H1 (cell line): ENCODE measurements around the gene IGF1. TPM values are rescaled to one million over a fixed set of nuclear protein-coding genes. Genes with fewer than 3 reads are reported as not detected.

Experiments
- CTCF ChIA-PET: fragments of 300-600 bp; sonication (Branson Sonifier 250); formaldehyde crosslinking; loops from one replicate; lab custom pipeline; 2021; ENCODE audit not compliant: partially characterized antibody; lab: Charles Lee
- POLR2A ChIA-PET: fragments of 300-600 bp; sonication (Branson Sonifier 250); formaldehyde crosslinking; loops from one replicate; lab custom pipeline; 2021; ENCODE audit warnings: inconsistent platforms; ENCODE audit not compliant: partially characterized antibody; lab: Charles Lee
- DNase-seq, 2 experiments: peaks; one replicate each; pipeline versions ENCODE4 v3.0.0 to v3.0.0-alpha.2; 2010 to 2022; ENCODE audit warnings: low spot score in 2 of 2, low read depth in 1 of 2, mixed read lengths in 1 of 2
- FAIRE-seq: peaks from 2 replicates; lab custom pipeline; 2011; peaks lifted over from hg19 to GRCh38; lab: Jason Lieb, UNC
- H2AFZ ChIP-seq: 2 replicates; pipeline ENCODE4 v1.8.1; 2012; ENCODE audit warnings: low read length, inconsistent platforms
- H2AK5ac ChIP-seq: 2 replicates; pipeline ENCODE4 v1.6.1; 2013; ENCODE audit warnings: low read depth, low read length
- H2BK120ac ChIP-seq: replicated peaks from 2 replicates; pipeline ENCODE3; 2013; ENCODE audit warnings: low read depth, low read length, inconsistent platforms
- H2BK12ac ChIP-seq: 2 replicates; pipeline ENCODE4 v1.6.1; 2013; ENCODE audit warnings: low read depth, low read length
- H2BK15ac ChIP-seq: 2 replicates; pipeline ENCODE4 v1.6.1; 2013; ENCODE audit warnings: low read length
- H2BK20ac ChIP-seq: 2 replicates; pipeline ENCODE4 v1.6.1; 2013; ENCODE audit warnings: low read length
- H2BK5ac ChIP-seq: 2 replicates; pipeline ENCODE4 v1.6.1; 2013; ENCODE audit warnings: low read depth, low read length
- H3K14ac ChIP-seq: 2 replicates; pipeline ENCODE4 v1.6.1; 2013; ENCODE audit warnings: inconsistent platforms; ENCODE audit not compliant: insufficient read length
- H3K18ac ChIP-seq: 2 replicates; pipeline ENCODE4 v1.6.1; 2013; ENCODE audit warnings: low read length; ENCODE audit errors: extremely low read depth
- H3K23ac ChIP-seq: 2 replicates; pipeline ENCODE4 v1.6.1; 2013; ENCODE audit warnings: inconsistent platforms; ENCODE audit not compliant: insufficient read length
- H3K23me2 ChIP-seq: 2 replicates; pipeline ENCODE4 v1.6.1; 2013; ENCODE audit warnings: low read depth, low read length
- H3K27ac ChIP-seq: 2 replicates; pipeline ENCODE4 v1.6.1; 2011; ENCODE audit warnings: low read depth, low read length, inconsistent platforms
- H3K27me3 ChIP-seq, 4 experiments: replicated peaks in 1 of 4; 1 replicate in 1 of 4; 2 replicates in 3 of 4; pipeline versions ENCODE4 v1.6.1 to v1.8.1; 2011 to 2013; ENCODE audit warnings: low read length in 3 of 4, mild to moderate bottlenecking in 3 of 4, inconsistent platforms in 2 of 4, mixed read lengths in 2 of 4, moderate library complexity in 1 of 4; ENCODE audit not compliant: control insufficient read depth in 3 of 4, insufficient read depth in 3 of 4; ENCODE audit errors: extremely low read depth in 1 of 4
- H3K36me3 ChIP-seq, 4 experiments: 2 replicates each; pipeline versions ENCODE4 v1.6.1 to v1.8.1; 2011 to 2013; ENCODE audit warnings: mild to moderate bottlenecking in 4 of 4, low read length in 3 of 4, moderate library complexity in 2 of 4, control low read depth in 1 of 4, inconsistent platforms in 1 of 4; ENCODE audit not compliant: insufficient read depth in 4 of 4, control insufficient read depth in 2 of 4
- H3K4ac ChIP-seq: replicated peaks from 2 replicates; pipeline ENCODE3; 2013; ENCODE audit warnings: low read length, low read depth, mixed read lengths, inconsistent platforms; ENCODE audit not compliant: insufficient read length
- H3K4me1 ChIP-seq, 4 experiments: replicated peaks in 1 of 4; 1 replicate in 1 of 4; 2 replicates in 3 of 4; pipeline versions ENCODE4 v1.6.1 to v1.8.1; 2011 to 2013; ENCODE audit warnings: low read length in 3 of 4, inconsistent platforms in 2 of 4, mixed read lengths in 1 of 4; ENCODE audit not compliant: insufficient read depth in 4 of 4, control insufficient read depth in 3 of 4
- H3K4me2 ChIP-seq, 2 experiments: 2 replicates each; pipeline versions ENCODE4 v1.6.1 to v1.8.1; 2011 to 2013; ENCODE audit warnings: low read depth in 2 of 2, low read length in 2 of 2, control low read depth in 1 of 2, inconsistent platforms in 1 of 2, mild to moderate bottlenecking in 1 of 2; ENCODE audit not compliant: insufficient read depth in 1 of 2
- H3K4me3 ChIP-seq, 4 experiments: fragments of 200-600, 300-600 bp in 1 of 4; sonication (generic), shearing (Covaris generic), sonication (Bioruptor Twin) in 1 of 4; 2 replicates each; pipeline versions ENCODE4 v1.5.1 to v1.8.1; 2011 to 2016; ENCODE audit warnings: low read length in 4 of 4, low read depth in 3 of 4, control low read depth in 2 of 4, inconsistent platforms in 2 of 4, mild to moderate bottlenecking in 2 of 4, mixed read lengths in 1 of 4, moderate library complexity in 1 of 4; ENCODE audit not compliant: insufficient read depth in 2 of 4; ENCODE audit errors: extremely low read depth in 1 of 4
- H3K56ac ChIP-seq: replicated peaks from 2 replicates; pipeline ENCODE3; 2013; ENCODE audit warnings: low read depth, mild to moderate bottlenecking, mixed read lengths, low read length, inconsistent platforms; ENCODE audit not compliant: insufficient read length
- H3K79me1 ChIP-seq: 2 replicates; pipeline ENCODE4 v1.6.1; 2013; ENCODE audit warnings: low read depth, low read length, control low read depth
- H3K79me2 ChIP-seq, 2 experiments: 2 replicates each; pipeline versions ENCODE4 v1.6.1 to v1.8.1; 2012 to 2013; ENCODE audit warnings: low read length in 2 of 2, mild to moderate bottlenecking in 2 of 2, inconsistent platforms in 1 of 2; ENCODE audit not compliant: insufficient read depth in 2 of 2, control insufficient read depth in 1 of 2
- H3K9ac ChIP-seq, 4 experiments: replicated peaks in 1 of 4; 1 replicate in 1 of 4; 2 replicates in 3 of 4; pipeline versions ENCODE4 v1.6.1 to v1.8.1; 2011 to 2013; ENCODE audit warnings: low read depth in 3 of 4, low read length in 3 of 4, control low read depth in 2 of 4, mild to moderate bottlenecking in 2 of 4, moderate library complexity in 2 of 4, inconsistent platforms in 1 of 4; ENCODE audit errors: extremely low read depth in 1 of 4
- H3K9me3 ChIP-seq, 2 experiments: 2 replicates each; pipeline versions ENCODE4 v1.6.1 to v1.8.1; 2012 to 2013; ENCODE audit warnings: mild to moderate bottlenecking in 2 of 2, moderate library complexity in 2 of 2, control low read depth in 1 of 2, inconsistent platforms in 1 of 2, low read depth in 1 of 2, low read length in 1 of 2, mixed read lengths in 1 of 2; ENCODE audit not compliant: insufficient read depth in 2 of 2
- H4K20me1 ChIP-seq, 2 experiments: replicated peaks in 1 of 2; 2 replicates each; pipeline versions ENCODE3 to v1.8.1; 2011 to 2013; ENCODE audit warnings: inconsistent platforms in 2 of 2, low read length in 2 of 2, mild to moderate bottlenecking in 1 of 2; ENCODE audit not compliant: insufficient read depth in 2 of 2, control insufficient read depth in 1 of 2
- H4K5ac ChIP-seq: 2 replicates; pipeline ENCODE4 v1.6.1; 2013; ENCODE audit warnings: low read length, low read depth, mixed read lengths, inconsistent platforms; ENCODE audit not compliant: insufficient read length
- H4K8ac ChIP-seq: 2 replicates; pipeline ENCODE4 v1.8.0; 2013; ENCODE audit warnings: mild to moderate bottlenecking, moderate library complexity, low read length, inconsistent platforms; ENCODE audit not compliant: insufficient read depth; ENCODE audit errors: extremely low read depth
- H4K91ac ChIP-seq: replicated peaks from 2 replicates; pipeline ENCODE3; 2013; ENCODE audit warnings: low read length, mixed read lengths, inconsistent platforms; ENCODE audit not compliant: insufficient read length
- BCL11A ChIP-seq, 2 experiments: IDR thresholded peaks; one replicate each; pipeline ENCODE4 v1.6.1; 2011; ENCODE audit warnings: low read depth in 2 of 2, low read length in 2 of 2, mild to moderate bottlenecking in 2 of 2
- BRCA1 ChIP-seq: IDR thresholded peaks from 2 replicates; pipeline ENCODE4 v1.6.1; 2012; ENCODE audit warnings: low read depth, low read length, improper control_type of control experiment
- CEBPB ChIP-seq: IDR thresholded peaks from 2 replicates; pipeline ENCODE4 v1.6.1; 2012; ENCODE audit warnings: low read depth, low read length
- KDM1A ChIP-seq: fragments of 200-600, 300-600 bp; sonication (generic); IDR thresholded peaks from 2 replicates; pipeline ENCODE4 v1.7.1; 2016; ENCODE audit warnings: mild to moderate bottlenecking, low read length, borderline replicate concordance
- KDM4A ChIP-seq: IDR thresholded peaks from one replicate; pipeline ENCODE4 v1.7.1; 2012; ENCODE audit warnings: low read depth, mild to moderate bottlenecking, moderate library complexity, low read length, inconsistent platforms; ENCODE audit not compliant: severe bottlenecking
- KDM5A ChIP-seq: fragments of 200-600 bp; IDR thresholded peaks from 2 replicates; pipeline ENCODE4 v1.7.1; 2012; ENCODE audit warnings: mild to moderate bottlenecking, low read length, inconsistent platforms, mixed read lengths
- MAFK ChIP-seq: IDR thresholded peaks from 2 replicates; pipeline ENCODE4 v1.6.1; 2012; ENCODE audit warnings: low read depth, mild to moderate bottlenecking, improper control_type of control experiment, low read length
- SP4 ChIP-seq: IDR thresholded peaks from 2 replicates; pipeline ENCODE4 v1.6.1; 2012; ENCODE audit warnings: low read length, inconsistent platforms
- TBP ChIP-seq: IDR thresholded peaks from 2 replicates; pipeline ENCODE4 v1.6.1; 2011; ENCODE audit warnings: low read depth, low read length, improper control_type of control experiment
- TEAD4 ChIP-seq: IDR thresholded peaks from 2 replicates; pipeline ENCODE4 v1.6.1; 2012; ENCODE audit warnings: low read depth, low read length, inconsistent platforms, mixed read lengths
- polyA plus RNA-seq, 7 experiments: library from polyadenylated mRNA; depleted of rRNA in 3 of 7; stranded (reverse) in 5 of 7; unstranded in 2 of 7; fragments of >200 nt in 5 of 7; fragments of 200-250 nt in 2 of 7; gene quantifications; 1 replicate in 5 of 7; 2 replicates in 1 of 7; 4 replicates in 1 of 7; pipeline versions ENCODE4 v1.2.1 to v1.2.3, GENCODE V29; 2011 to 2013; ENCODE audit warnings: missing spikeins in 2 of 7, mixed read lengths in 2 of 7
- total RNA-seq: library from RNA; stranded (reverse); fragmentation: NEBNext Ultra II Directional; extraction: Animal tissue kit (Norgen Biotek cat#: 25700); gene quantifications from 2 replicates; pipeline ENCODE4 v1.2.1, GENCODE V29; 2021

IGF1 gene
- total and polyA plus RNA-seq, 2 of the 8 experiments (the other 6 are each of a cell fraction or from before 2014, with no cell fraction given), result not detected

- H3K14ac ChIP-seq, result no peak overlapping the region
- H3K56ac ChIP-seq, result no peak overlapping the region
- no peak overlapping the region for H3K4me3 ChIP-seq
- no peak overlapping the region for H3K4me2 ChIP-seq
- H4K8ac ChIP-seq, result no peak overlapping the region
- H3K23ac ChIP-seq, result no peak overlapping the region
- no peak overlapping the region for H2BK15ac ChIP-seq
- no peaks in the 10 kb centered on the region for H3K36me3 ChIP-seq
- H3K9me3 ChIP-seq, result no peaks in the 10 kb centered on the region
- no peaks in the 10 kb centered on the region; the same call in 1 of the 2 replicates for H3K79me1 ChIP-seq
- no peak for DNase-seq
- TF ChIP-seq KDM4A (no peak), TBP (no peak), TEAD4 (no peak), KDM1A (no peak), CEBPB (no peak), KDM5A (no peak), BRCA1 (no peak), MAFK (no peak), SP4 (no peak), BCL11A (IDR thresholded peaks at IDR 0.05; ENCODE audit: low read depth in 2 of 2, low read length in 2 of 2) (no peak)
- TF ChIP-seq, all 59 proteins: peak for 0
- Histone ChIP-seq H3K18ac (no peak overlapping the region), H2BK120ac (no peak overlapping the region), H3K27me3 (no peaks in the 10 kb centered on the region), H4K5ac (no peak overlapping the region), H3K4me1 (no peaks in the 10 kb centered on the region), H2BK20ac (no peak overlapping the region), H2BK5ac (no peak overlapping the region), H2BK12ac (no peak overlapping the region), H3K23me2 (no peaks in the 10 kb centered on the region), H3K79me2 (no peaks in the 10 kb centered on the region), H4K91ac (no peak overlapping the region), H3K27ac (no peak overlapping the region), H3K9ac (no peak overlapping the region), H3K4ac (no peak overlapping the region), H2AK5ac (no peak overlapping the region), H2AFZ (no peak overlapping the region), H4K20me1 (no peaks in the 10 kb centered on the region)
- FAIRE-seq, result no peak
- POLR2A ChIA-PET, result no interaction called here
- CTCF ChIA-PET, result no interaction called here
Measured at GRCh38 chr12:102376781-102377180, 103.6 kb downstream of the IGF1 start.
